NB4 (cell line): ENCODE results near the gene CTDP1.

Source experiments
- MYC ChIP-seq: IDR thresholded peaks from 2 replicates; pipeline ENCODE4 v1.6.1; 2011; ENCODE audit warnings: low read depth, low read length
- POLR2A ChIP-seq: IDR thresholded peaks from 2 replicates; pipeline ENCODE4 v1.6.1; 2011; ENCODE audit warnings: mild to moderate bottlenecking; ENCODE audit not compliant: insufficient read length; ENCODE audit errors: extremely low read depth
- TF ChIP-seq, protein P1 (sequence below): IDR thresholded peaks from 2 replicates; pipeline ENCODE4 v1.6.1; 2011; ENCODE audit warnings: low read depth, low read length
- TF ChIP-seq, protein P2 (sequence below): IDR thresholded peaks from one replicate; pipeline ENCODE4 v1.5.1; 2012; ENCODE audit warnings: low read depth, low read length

DNA sequence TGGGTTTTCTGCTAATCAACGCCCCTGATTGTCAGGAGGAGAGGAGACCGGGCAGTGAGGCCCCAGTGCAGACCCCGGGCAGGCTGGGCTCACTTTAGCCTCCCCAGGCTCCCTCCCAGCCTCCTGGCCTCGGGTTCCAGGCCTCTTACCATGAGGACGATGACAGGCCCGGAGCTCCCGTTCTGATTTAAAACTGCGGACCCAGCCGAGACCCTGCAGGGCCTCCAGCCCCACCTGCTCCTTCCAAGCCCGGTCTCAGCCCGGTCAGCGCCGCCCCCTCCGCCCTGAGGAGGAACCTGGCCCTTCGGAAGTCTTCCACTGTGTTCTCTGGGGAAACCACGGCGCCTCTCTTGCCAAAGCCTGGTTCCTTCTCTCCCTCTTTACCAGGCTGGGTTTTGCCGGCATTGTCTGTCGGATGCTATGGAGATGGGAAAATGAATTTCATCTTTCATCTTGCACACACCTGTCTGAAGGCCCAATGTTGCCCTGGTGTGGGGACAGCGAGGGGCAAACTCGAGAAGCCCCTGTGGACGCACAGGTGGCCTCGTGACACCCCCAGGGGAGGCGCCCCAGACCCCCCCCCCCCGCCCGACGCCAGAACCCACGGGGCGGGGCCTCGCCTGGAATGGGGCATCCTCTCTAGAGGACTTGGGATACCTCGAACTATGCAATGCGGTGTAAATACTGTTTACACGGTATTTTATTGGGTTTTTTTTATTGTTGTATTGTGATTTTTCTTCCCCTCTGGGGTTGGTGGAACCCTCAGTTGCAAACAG is 37.7 kb upstream of the CTDP1 start:
- TF ChIP-seq, protein P1, sequence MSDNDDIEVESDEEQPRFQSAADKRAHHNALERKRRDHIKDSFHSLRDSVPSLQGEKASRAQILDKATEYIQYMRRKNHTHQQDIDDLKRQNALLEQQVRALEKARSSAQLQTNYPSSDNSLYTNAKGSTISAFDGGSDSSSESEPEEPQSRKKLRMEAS: no peak
- TF ChIP-seq POLR2A: no peak
- TF ChIP-seq, protein P2, sequence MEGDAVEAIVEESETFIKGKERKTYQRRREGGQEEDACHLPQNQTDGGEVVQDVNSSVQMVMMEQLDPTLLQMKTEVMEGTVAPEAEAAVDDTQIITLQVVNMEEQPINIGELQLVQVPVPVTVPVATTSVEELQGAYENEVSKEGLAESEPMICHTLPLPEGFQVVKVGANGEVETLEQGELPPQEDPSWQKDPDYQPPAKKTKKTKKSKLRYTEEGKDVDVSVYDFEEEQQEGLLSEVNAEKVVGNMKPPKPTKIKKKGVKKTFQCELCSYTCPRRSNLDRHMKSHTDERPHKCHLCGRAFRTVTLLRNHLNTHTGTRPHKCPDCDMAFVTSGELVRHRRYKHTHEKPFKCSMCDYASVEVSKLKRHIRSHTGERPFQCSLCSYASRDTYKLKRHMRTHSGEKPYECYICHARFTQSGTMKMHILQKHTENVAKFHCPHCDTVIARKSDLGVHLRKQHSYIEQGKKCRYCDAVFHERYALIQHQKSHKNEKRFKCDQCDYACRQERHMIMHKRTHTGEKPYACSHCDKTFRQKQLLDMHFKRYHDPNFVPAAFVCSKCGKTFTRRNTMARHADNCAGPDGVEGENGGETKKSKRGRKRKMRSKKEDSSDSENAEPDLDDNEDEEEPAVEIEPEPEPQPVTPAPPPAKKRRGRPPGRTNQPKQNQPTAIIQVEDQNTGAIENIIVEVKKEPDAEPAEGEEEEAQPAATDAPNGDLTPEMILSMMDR: no peak
- TF ChIP-seq MYC: no peak
